IMR-90 (cell line): Measurements from ENCODE around the gene KIFAP3. TPM values are rescaled to one million over a fixed set of nuclear protein-coding genes. Genes with fewer than 3 reads are reported as not detected.
A peak's percentile ranks its signal among the peaks of the same experiment; 100 is the strongest.

Experiments
- ATAC-seq: fragments of 200-7000 bp; cut with Tn5 transposase; 2 replicates; pipeline ENCODE4 v1.9.1; 2020; ENCODE audit warnings: low read depth, mild to moderate bottlenecking, moderate library complexity
- BruUV-seq: library from RNA; stranded (reverse); fragments of 400-500 nt; replicated peaks from 2 replicates; lab custom pipeline; 2021; lab: Mats Ljungman, UMichigan
- CTCF ChIA-PET: fragments of 300-600 bp; formaldehyde crosslinking; extraction: SDS; loops from one replicate; lab custom pipeline; 2021; ENCODE audit warnings: antibody characterized with exemption; lab: Yijun Ruan, JAX
- POLR2A ChIA-PET: fragments of 300-600 bp; sonication (Branson Sonifier 250); formaldehyde crosslinking; loops from one replicate; lab custom pipeline; 2022; ENCODE audit warnings: antibody characterized with exemption; ENCODE audit not compliant: unreplicated experiment; lab: Charles Lee
- DNase-seq: peaks from one replicate; pipeline ENCODE4 v3.0.0; 2013
- H2AFZ ChIP-seq: replicated peaks from 2 replicates; pipeline ENCODE3; 2013; ENCODE audit warnings: low read length, mild to moderate bottlenecking; ENCODE audit not compliant: poor library complexity
- H2AK5ac ChIP-seq: 2 replicates; pipeline ENCODE4 v1.6.1; 2013; ENCODE audit warnings: low read depth, low read length, inconsistent platforms
- H2AK9ac ChIP-seq: replicated peaks from 2 replicates; pipeline ENCODE3; 2013; ENCODE audit warnings: mild to moderate bottlenecking, low read depth, low read length, moderate library complexity; ENCODE audit not compliant: poor library complexity
- H2BK120ac ChIP-seq: 2 replicates; pipeline ENCODE4 v1.6.1; 2013; ENCODE audit warnings: low read depth, low read length, inconsistent platforms
- H2BK15ac ChIP-seq: 3 replicates; pipeline ENCODE4 v1.6.1; 2013; ENCODE audit warnings: low read depth, low read length, inconsistent platforms
- H2BK20ac ChIP-seq: 2 replicates; pipeline ENCODE4 v1.6.1; 2013; ENCODE audit warnings: low read depth, mild to moderate bottlenecking, inconsistent platforms, low read length, moderate library complexity
- H2BK5ac ChIP-seq: 2 replicates; pipeline ENCODE4 v1.6.1; 2013; ENCODE audit warnings: mild to moderate bottlenecking, low read depth, low read length, inconsistent platforms; ENCODE audit not compliant: poor library complexity, severe bottlenecking
- H3K14ac ChIP-seq: replicated peaks from 2 replicates; pipeline ENCODE4 v1.6.1; 2013; ENCODE audit warnings: low read depth, low read length, inconsistent platforms
- H3K18ac ChIP-seq: 2 replicates; pipeline ENCODE4 v1.6.1; 2013; ENCODE audit warnings: low read depth, low read length, control low read depth
- H3K23ac ChIP-seq: 2 replicates; pipeline ENCODE4 v1.6.1; 2013; ENCODE audit warnings: low read depth, low read length, inconsistent platforms
- H3K27ac ChIP-seq: 2 replicates; pipeline ENCODE4 v1.5.1; 2013; ENCODE audit warnings: mild to moderate bottlenecking, control low read depth, low read length; ENCODE audit not compliant: insufficient read depth
- H3K27me3 ChIP-seq: 2 replicates; pipeline ENCODE4 v1.6.1; 2013; ENCODE audit warnings: low read length; ENCODE audit not compliant: control insufficient read depth, insufficient read depth
- H3K36me3 ChIP-seq: 2 replicates; pipeline ENCODE4 v1.6.1; 2013; ENCODE audit warnings: low read length, mixed read lengths; ENCODE audit not compliant: control insufficient read depth, insufficient read depth
- H3K4ac ChIP-seq: 2 replicates; pipeline ENCODE4 v1.6.1; 2013; ENCODE audit warnings: low read depth, low read length, inconsistent platforms
- H3K4me1 ChIP-seq: 2 replicates; pipeline ENCODE4 v1.6.1; 2013; ENCODE audit warnings: low read length, mixed read lengths; ENCODE audit not compliant: control insufficient read depth, insufficient read depth
- H3K4me2 ChIP-seq: 2 replicates; pipeline ENCODE4 v1.6.1; 2013; ENCODE audit warnings: low read depth, mild to moderate bottlenecking, control low read depth, low read length, moderate library complexity
- H3K4me3 ChIP-seq: 2 replicates; pipeline ENCODE4 v1.5.1; 2013; ENCODE audit warnings: low read depth, mild to moderate bottlenecking, control low read depth, low read length, moderate library complexity; ENCODE audit not compliant: insufficient read depth
- H3K56ac ChIP-seq: 2 replicates; pipeline ENCODE4 v1.6.1; 2013; ENCODE audit warnings: low read length, inconsistent platforms; ENCODE audit not compliant: insufficient read depth; ENCODE audit errors: extremely low read depth
- H3K79me1 ChIP-seq, 2 experiments: 2 replicates each; pipeline ENCODE4 v1.6.1; 2013; ENCODE audit warnings: low read length in 2 of 2, inconsistent platforms in 1 of 2, low read depth in 1 of 2
- H3K9ac ChIP-seq: 2 replicates; pipeline ENCODE4 v1.6.1; 2013; ENCODE audit warnings: low read depth, low read length, control low read depth
- H3K9me1 ChIP-seq: 2 replicates; pipeline ENCODE4 v1.6.1; 2013; ENCODE audit warnings: low read length, inconsistent platforms; ENCODE audit not compliant: insufficient read depth
- H3K9me3 ChIP-seq: 2 replicates; pipeline ENCODE4 v1.6.1; 2013; ENCODE audit warnings: low read length; ENCODE audit not compliant: control insufficient read depth, insufficient read depth
- H4K20me1 ChIP-seq: 2 replicates; pipeline ENCODE4 v1.6.1; 2013; ENCODE audit warnings: low read length, inconsistent platforms; ENCODE audit not compliant: insufficient read depth
- H4K5ac ChIP-seq: 2 replicates; pipeline ENCODE4 v1.6.1; 2013; ENCODE audit warnings: mild to moderate bottlenecking, low read depth, low read length, control low read depth
- H4K8ac ChIP-seq, 2 experiments: 2 replicates each; pipeline ENCODE4 v1.6.1; 2013; ENCODE audit warnings: low read depth in 2 of 2, low read length in 2 of 2, control low read depth in 1 of 2, inconsistent platforms in 1 of 2
- H4K91ac ChIP-seq: 2 replicates; pipeline ENCODE4 v1.6.1; 2013; ENCODE audit warnings: low read depth, low read length, inconsistent platforms; ENCODE audit not compliant: insufficient read depth
- MAFK ChIP-seq: IDR thresholded peaks from 2 replicates; pipeline ENCODE4 v1.6.1; 2012; ENCODE audit warnings: low read depth, low read length, improper control_type of control experiment
- NFE2L2 ChIP-seq: fragments of 150-350 bp; IDR thresholded peaks from 2 replicates; pipeline ENCODE4 v1.6.1; 2016; ENCODE audit warnings: low read depth, mild to moderate bottlenecking, low read length
- WGBS, 2 experiments: methylation state at CpG; one replicate each; pipeline versions ENCODE4 v1.1.5 to v1.1.7; 2013; ENCODE audit warnings: missing lambda C conversion rate in 2 of 2; ENCODE audit not compliant: insufficient read length in 1 of 2; ENCODE audit errors: extremely low coverage in 2 of 2; 5-methylcytosine and 5-hydroxymethylcytosine counted together
- dilution Hi-C: fragments of 300-500 bp; cut with HindIII; formaldehyde crosslinking; loops from one replicate; pipeline ENCODE4 v1.14.3; 2018; ENCODE audit warnings: low sequenced_read_pairs; ENCODE audit not compliant: unreplicated experiment
- in situ Hi-C: fragments of 300-500 bp; cut with MboI; formaldehyde crosslinking; loops from 3 replicates; pipeline ENCODE4 v1.14.3; 2019; ENCODE audit warnings: low sequenced_read_pairs, inconsistent platforms, mixed read lengths
- intact Hi-C: fragments of 100-400 bp; cut with micrococcal nuclease; formaldehyde crosslinking; loops from 2 replicates; pipeline ENCODE4 v1.10.0; 2022
- polyA plus RNA-seq, 3 experiments: library from polyadenylated mRNA; depleted of rRNA; stranded (reverse); fragments of >200 nt; gene quantifications; 2 replicates each; pipeline ENCODE4 v1.2.3, GENCODE V29; 2012; ENCODE audit warnings: low replicate concordance in 1 of 3
- total RNA-seq: library from RNA; depleted of rRNA; stranded (reverse); fragments of >200 nt; gene quantifications from 2 replicates; pipeline ENCODE4 v1.2.3, GENCODE V29; 2012

KIFAP3 gene
- total and polyA plus RNA-seq, 2 of the 4 experiments (the other 2 are of a cell fraction) = 10.5 to 10.9 TPM

GRCh38 chr1:169885207-169885606 is 189.3 kb downstream of the KIFAP3 start:
- H3K27ac ChIP-seq = no peak overlapping the region

More at GRCh38 chr1:169885207-169885606, 189.3 kb downstream of the KIFAP3 start:
- Histone ChIP-seq H3K4me3 (no peak overlapping the region), H3K9me3 (no peaks in the 10 kb centered on the region), H3K27me3 (no peaks in the 10 kb centered on the region), H3K4me1 (peaks cover 4% of the 10 kb centered on the region), H3K4ac (no peak overlapping the region), H3K79me1 (peaks cover 21 to 22% of the 10 kb centered on the region in 2 experiments; a peak in 3 of 4 replicates), H2AFZ (no peak overlapping the region), H3K9ac (no peak overlapping the region), H3K36me3 (peaks cover 19% of the 10 kb centered on the region), H3K23ac (no peak overlapping the region), H2BK15ac (no peak overlapping the region), H3K9me1 (peaks cover 6% of the 10 kb centered on the region; the same call in 1 of the 2 replicates), H4K91ac (no peak overlapping the region), H4K5ac (no peak overlapping the region), H2AK9ac (no peak overlapping the region), H3K4me2 (no peak overlapping the region), H3K14ac (no peak overlapping the region), H4K20me1 (no peaks in the 10 kb centered on the region; the same call in 1 of the 2 replicates), H4K8ac (no peak overlapping the region), H2BK5ac (no peak overlapping the region), H2BK120ac (no peak overlapping the region), H2BK20ac (no peak overlapping the region), H3K56ac (no peak overlapping the region), H2AK5ac (no peak overlapping the region), H3K18ac (no peak overlapping the region)
- no peak for ATAC-seq
- dilution Hi-C loops (no loop called here), in situ Hi-C loops (no loop called here), intact Hi-C loops (no loop called here)
- no CpG with 5 or more reads among the region's 2 CpGs for WGBS, 2 experiments
- peak; percentile 84 for TF ChIP-seq MAFK
- TF ChIP-seq NFE2L2 = no peak
- ChIA-PET CTCF (no interaction called here), POLR2A (no interaction called here)
- DNase-seq = peak; percentile 24
- no TSS peak for BruUV-seq
